ENCODE results near the gene DHX35. TPM values are rescaled to one million over a fixed set of nuclear protein-coding genes. Genes with fewer than 3 reads are reported as not detected.

Gene DHX35
- total and polyA plus RNA-seq, 2 of the 4 experiments (the other 2 are of a cell fraction): 9.1 to 13.5 TPM

DNA sequence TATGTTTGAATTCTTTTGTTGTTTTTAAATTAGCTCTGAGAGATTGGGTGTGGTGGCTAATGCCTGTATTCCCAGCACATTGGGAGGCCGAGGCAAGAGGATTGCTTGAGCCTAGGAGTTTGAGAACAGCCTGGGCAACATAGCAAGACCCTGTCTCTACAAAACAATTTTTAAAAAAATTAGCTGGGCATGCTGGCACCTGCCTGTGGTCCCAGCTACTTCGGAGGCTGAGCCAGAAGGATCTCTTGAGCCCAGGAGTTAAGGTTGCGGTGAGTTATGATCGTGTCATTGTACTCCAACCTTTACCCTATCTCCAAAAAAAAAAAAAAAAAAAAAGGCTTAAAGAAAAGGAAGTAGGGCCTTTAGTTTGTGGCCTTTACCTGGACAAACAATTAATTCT is 22.9 kb downstream of the DHX35 start:
- no peak for DNase-seq
- BruUV-seq (replicated peaks): no TSS peak
- CTCF ChIA-PET: no interaction called here

More for the DNA sequence above, 22.9 kb downstream of the DHX35 start:
- Histone ChIP-seq H3K9me1 (ENCODE audit: insufficient read depth, low read length) (peaks cover 9% of the 10 kb centered on the region), H3K56ac (ENCODE audit: extremely low read depth, insufficient read depth, low read length) (no peak overlapping the region), H3K27me3 (ENCODE audit: control insufficient read depth, insufficient read depth, low read length) (no peaks in the 10 kb centered on the region), H4K20me1 (ENCODE audit: insufficient read depth, low read length) (peaks cover 7% of the 10 kb centered on the region; the same call in 1 of the 2 replicates), H3K18ac (ENCODE audit: low read depth, low read length) (peak overlapping the region; percentile 55; the same call in 1 of the 2 replicates), H2BK20ac (ENCODE audit: low read depth, low read length) (0 out of 2 replicates have a peak overlapping the region, but pooled peaks have one; percentile 9), H3K9ac (ENCODE audit: low read depth, low read length) (no peak overlapping the region), H3K4me3 (ENCODE audit: insufficient read depth, low read depth, low read length) (no peak overlapping the region), H3K4me2 (ENCODE audit: low read depth, low read length) (no peak overlapping the region), H2BK120ac (ENCODE audit: low read depth, low read length) (peak overlapping the region; percentile 3; the same call in 1 of the 2 replicates), H4K5ac (ENCODE audit: low read depth, low read length) (no peak overlapping the region), H2AK5ac (ENCODE audit: low read depth, low read length) (peak overlapping the region; percentile 43; the same call in 1 of the 2 replicates), H3K36me3 (ENCODE audit: control insufficient read depth, insufficient read depth, low read length) (peaks cover 2% of the 10 kb centered on the region; the same call in 1 of the 2 replicates), H3K79me1 (ENCODE audit: low read depth in 1 of 2, low read length in 2 of 2) (peaks cover 21 to 37% of the 10 kb centered on the region in 2 experiments), H4K91ac (ENCODE audit: insufficient read depth, low read depth, low read length) (no peak overlapping the region), H2BK15ac (ENCODE audit: low read depth, low read length) (no peak overlapping the region), H3K14ac (replicated peaks; ENCODE audit: low read depth, low read length) (no peak overlapping the region), H3K4me1 (ENCODE audit: control insufficient read depth, insufficient read depth, low read length) (peaks cover 7% of the 10 kb centered on the region; the same call in 1 of the 2 replicates), H2BK5ac (ENCODE audit: low read depth, low read length, poor library complexity, severe bottlenecking) (no peak overlapping the region), H3K9me3 (ENCODE audit: control insufficient read depth, insufficient read depth, low read length) (no peaks in the 10 kb centered on the region), H3K27ac (ENCODE audit: insufficient read depth, low read length) (no peak overlapping the region), H4K8ac (ENCODE audit: low read depth in 2 of 2, low read length in 2 of 2) (no peak overlapping the region; a peak in 1 of 4 replicates), H2AK9ac (replicated peaks; ENCODE audit: low read depth, low read length, poor library complexity) (no peak overlapping the region), H3K23ac (ENCODE audit: low read depth, low read length) (no peak overlapping the region), H2AFZ (replicated peaks; ENCODE audit: low read length, poor library complexity) (no peak overlapping the region), H3K4ac (ENCODE audit: low read depth, low read length) (0 out of 2 replicates have a peak overlapping the region, but pooled peaks have one; percentile 31)
- TF ChIP-seq RCOR1 (IDR thresholded peaks at IDR 0.05; ENCODE audit: insufficient replicate concordance, low read length) (no peak), FOS (IDR thresholded peaks at IDR 0.05; ENCODE audit: low read depth, low read length) (no peak), CHD1 (IDR thresholded peaks at IDR 0.05; ENCODE audit: low read depth, low read length) (no peak), MAZ (IDR thresholded peaks at IDR 0.05; ENCODE audit: borderline replicate concordance, low read depth, low read length) (no peak), POLR2A (IDR thresholded peaks at IDR 0.05; ENCODE audit: low read depth, low read length) (no peak), RAD21 (IDR thresholded peaks at IDR 0.05; ENCODE audit: low read length) (no peak)
- TF ChIP-seq, protein P1, sequence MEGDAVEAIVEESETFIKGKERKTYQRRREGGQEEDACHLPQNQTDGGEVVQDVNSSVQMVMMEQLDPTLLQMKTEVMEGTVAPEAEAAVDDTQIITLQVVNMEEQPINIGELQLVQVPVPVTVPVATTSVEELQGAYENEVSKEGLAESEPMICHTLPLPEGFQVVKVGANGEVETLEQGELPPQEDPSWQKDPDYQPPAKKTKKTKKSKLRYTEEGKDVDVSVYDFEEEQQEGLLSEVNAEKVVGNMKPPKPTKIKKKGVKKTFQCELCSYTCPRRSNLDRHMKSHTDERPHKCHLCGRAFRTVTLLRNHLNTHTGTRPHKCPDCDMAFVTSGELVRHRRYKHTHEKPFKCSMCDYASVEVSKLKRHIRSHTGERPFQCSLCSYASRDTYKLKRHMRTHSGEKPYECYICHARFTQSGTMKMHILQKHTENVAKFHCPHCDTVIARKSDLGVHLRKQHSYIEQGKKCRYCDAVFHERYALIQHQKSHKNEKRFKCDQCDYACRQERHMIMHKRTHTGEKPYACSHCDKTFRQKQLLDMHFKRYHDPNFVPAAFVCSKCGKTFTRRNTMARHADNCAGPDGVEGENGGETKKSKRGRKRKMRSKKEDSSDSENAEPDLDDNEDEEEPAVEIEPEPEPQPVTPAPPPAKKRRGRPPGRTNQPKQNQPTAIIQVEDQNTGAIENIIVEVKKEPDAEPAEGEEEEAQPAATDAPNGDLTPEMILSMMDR (conservative IDR thresholded peaks at IDR 0.05; ENCODE audit: low read depth, low read length): no peak
- in situ Hi-C loops (cut with MboI; ENCODE audit: low sequenced_read_pairs) (no loop called here), intact Hi-C loops (cut with micrococcal nuclease) (loop anchor here (10.0 kb wide), 1 partner anchor 50 kb away; no protein-coding TSS in a partner anchor), dilution Hi-C loops (cut with HindIII; ENCODE audit: low sequenced_read_pairs, unreplicated experiment) (no loop called here)
- POLR2A ChIA-PET (ENCODE audit: unreplicated experiment): no interaction called here
- ATAC-seq (ENCODE audit: low read depth): no peak
- WGBS, 2 experiments (ENCODE audit: extremely low coverage in 2 of 2, insufficient read length in 1 of 2): no CpG with 5 or more reads among the region's 4 CpGs

Data from IMR-90 (cell line).